RPMI8226 (cell line): ENCODE measurements around the gene FHOD3.

Experiments
- DNase-seq: peaks from one replicate; pipeline ENCODE4 v3.0.0-alpha.2; 2015

The FHOD3 gene

DNA sequence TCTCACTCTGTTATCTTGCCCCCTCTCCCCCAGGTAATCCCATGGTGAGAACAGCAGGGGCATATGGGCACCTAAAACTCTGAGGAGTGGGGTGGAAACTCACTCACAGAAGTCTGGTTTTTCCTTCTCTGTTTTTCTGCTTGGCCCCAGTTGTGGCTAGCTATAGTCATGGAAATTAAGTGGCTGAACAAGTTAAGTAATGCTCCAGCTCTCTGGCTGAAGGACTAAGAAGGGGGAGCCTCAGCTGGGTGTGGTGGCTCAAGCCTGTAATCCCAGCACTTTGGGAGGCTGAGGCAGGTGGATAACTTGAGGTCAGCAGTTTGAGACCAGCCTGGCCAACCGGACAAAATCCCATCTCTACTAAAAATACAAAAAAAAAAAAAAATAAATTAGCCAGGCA is 270.3 kb downstream of the FHOD3 start:
- DNase-seq: no peak

GRCh38 chr18:36568487-36568886 is 271.0 kb downstream of the FHOD3 start:
- DNase-seq: no peak

DNA sequence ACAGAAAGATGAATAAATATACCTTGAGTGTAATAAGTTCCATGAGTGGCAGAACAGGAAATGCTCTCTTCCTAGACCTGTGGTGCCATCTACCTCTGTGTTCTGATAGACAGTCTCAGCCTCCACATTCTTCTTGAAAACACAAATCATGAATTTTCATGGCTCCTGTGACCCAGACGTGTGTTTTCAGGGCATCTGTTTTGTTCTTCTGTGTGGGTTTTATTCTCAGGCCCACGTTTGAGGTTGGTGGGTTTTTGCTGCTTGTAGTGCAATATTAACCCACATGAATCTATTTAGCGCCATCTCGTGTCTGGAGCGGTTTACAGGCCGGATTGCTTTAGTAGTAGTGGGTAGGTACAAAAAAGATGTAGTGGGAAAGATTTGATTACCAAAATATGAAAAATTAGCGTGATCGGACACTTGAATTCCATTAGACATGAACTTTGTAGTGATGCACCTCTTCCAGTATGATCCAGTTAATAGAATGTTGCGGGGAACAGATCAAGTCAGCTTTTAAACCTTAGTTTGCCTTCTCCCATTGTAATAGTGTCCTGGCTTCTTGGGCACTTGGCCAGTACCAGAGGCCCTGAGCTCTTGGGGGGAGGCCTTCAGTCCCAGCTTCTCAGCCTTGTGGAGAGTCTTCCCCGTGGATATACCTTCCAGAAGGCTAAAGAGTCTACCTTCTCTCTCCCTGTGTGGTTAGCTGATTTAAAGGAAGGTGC is 274.8 kb downstream of the FHOD3 start:
- DNase-seq: peak; percentile 52

DNA sequence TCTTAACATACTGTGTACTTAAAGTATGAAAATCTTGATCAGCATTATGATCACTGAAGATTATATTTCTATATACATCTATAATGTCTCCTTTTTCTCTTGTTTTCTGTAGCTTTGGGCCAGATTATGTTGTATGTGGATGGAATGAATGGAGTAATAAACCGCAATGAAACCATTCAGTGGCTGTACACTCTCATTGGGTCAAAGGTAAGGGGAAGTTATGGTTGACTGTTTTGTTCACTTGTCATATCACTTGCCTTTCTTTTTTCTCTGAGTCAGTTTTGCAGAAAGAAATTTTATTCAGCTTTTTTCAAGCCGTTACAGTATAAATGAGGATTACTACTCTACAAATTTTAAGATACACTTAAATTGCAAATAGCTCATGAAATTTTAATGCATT is 278.8 kb downstream of the FHOD3 start:
- DNase-seq: no peak

GRCh38 chr18:36578871-36579710 is 281.6 kb downstream of the FHOD3 start:
- no peak for DNase-seq

- no peak for DNase-seq
Measured at GRCh38 chr18:36580266-36580665, 282.8 kb downstream of the FHOD3 start.

- no peak for DNase-seq
Measured at GRCh38 chr18:36580874-36581750, 283.6 kb downstream of the FHOD3 start.

GRCh38 chr18:36582988-36583745 is 285.7 kb downstream of the FHOD3 start:
- DNase-seq: no peak

- DNase-seq: no peak
Measured at GRCh38 chr18:36589857-36590543, 292.5 kb downstream of the FHOD3 start.

DNA sequence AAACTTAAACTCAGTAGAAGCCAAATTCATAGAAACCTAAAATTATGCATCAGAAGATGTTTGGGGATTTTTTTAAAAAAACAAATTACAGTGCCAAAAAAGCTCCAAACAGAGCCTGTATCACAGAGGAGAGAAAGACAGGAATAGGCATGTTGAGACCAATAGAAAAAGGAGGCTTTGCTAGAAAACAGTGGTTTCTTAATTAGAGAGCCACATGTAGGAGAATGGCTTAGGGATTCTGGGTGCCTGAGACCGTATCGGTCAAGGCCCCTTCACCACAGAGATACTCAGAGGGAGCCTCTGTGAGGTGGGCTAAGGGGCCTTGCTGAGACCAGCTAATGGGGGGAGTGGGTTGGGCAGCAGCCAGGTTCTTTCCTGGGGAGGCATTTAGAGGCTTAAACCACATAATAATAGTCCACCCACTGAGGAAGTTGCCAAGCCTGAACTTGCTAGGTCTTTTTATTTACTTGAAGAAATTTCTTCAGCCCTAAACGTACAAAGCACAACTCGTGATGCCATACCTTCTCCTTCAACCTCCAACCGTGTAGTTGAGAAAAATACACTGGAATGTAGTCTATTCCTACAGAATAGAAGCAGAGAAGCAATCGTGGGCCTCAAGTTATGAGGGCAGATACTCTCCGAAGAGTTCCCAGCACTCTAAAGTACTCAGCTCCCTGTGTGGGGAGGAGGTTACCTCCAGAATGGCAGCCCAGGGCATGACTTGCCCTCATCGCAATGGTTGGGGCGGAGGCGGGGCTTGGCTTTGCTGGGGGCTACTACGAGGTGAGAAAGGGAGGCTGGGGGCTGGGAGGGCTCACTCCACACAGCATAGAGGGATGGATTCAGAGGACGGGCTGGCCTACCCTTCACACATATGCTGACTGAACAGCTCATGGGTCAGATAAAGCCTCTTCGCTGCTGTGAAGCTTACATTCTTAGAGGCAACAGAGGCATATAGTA is 293.4 kb downstream of the FHOD3 start:
- no peak for DNase-seq

DNA sequence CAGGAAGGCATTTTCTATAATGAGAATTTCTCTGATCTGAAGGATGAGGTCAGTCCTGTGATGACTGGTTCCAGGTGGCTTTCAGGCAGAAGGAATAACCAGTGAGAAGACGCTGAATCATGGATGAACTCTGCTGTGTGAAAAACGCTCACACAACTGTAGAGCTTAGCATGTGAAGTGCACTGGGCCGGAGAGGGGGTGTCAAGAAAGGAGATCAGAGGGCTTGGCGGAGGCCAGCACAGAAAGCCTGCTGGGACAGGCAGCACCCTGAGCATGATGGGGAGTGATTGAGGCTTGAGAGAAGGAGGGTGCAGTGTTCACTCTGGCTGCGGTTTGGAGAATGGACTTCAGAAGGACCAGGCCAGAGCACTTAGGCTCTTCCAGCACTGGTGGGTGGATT is 294.8 kb downstream of the FHOD3 start:
- no peak for DNase-seq

DNA sequence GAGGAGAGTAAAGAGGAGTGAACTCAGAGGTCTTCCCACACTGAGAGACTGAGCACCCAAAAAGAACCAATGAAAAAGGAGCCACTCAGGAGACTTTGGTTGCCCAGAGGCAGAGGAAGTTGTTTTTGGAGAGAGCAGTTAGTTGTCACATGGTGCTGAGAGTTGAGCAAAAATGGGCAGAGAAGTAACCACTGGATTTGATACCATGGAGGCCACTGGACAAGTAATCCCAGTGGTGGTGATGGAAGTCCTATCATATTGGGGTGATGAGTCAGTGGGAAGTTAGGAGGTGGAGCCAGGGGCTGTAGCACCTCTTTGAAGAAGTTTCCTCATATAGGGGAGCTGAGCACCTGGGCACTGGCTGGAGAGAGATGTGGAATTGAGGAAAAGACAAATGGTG is 295.5 kb downstream of the FHOD3 start:
- DNase-seq: no peak

DNA sequence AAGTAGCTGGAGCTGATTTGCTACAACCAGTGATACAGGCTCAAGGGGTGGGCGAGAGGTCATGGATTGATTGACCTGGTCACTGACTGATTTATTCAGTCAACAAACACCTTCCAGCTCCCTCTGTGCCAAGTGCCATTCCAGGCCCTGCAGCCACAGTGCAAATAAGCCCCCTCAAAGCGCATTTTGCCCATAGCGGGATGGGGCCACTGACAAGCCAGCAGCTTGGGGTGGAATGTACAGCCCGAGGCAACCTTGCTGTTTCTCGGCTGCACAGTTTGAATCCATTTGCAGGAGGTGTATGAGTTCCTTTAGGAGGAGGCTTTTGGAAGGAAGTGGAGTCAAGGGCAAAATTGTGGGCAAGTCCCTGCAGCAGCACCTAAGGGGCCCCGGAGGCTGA is 296.1 kb downstream of the FHOD3 start:
- no peak for DNase-seq

GRCh38 chr18:36594621-36595020 is 297.1 kb downstream of the FHOD3 start:
- no peak for DNase-seq

DNA sequence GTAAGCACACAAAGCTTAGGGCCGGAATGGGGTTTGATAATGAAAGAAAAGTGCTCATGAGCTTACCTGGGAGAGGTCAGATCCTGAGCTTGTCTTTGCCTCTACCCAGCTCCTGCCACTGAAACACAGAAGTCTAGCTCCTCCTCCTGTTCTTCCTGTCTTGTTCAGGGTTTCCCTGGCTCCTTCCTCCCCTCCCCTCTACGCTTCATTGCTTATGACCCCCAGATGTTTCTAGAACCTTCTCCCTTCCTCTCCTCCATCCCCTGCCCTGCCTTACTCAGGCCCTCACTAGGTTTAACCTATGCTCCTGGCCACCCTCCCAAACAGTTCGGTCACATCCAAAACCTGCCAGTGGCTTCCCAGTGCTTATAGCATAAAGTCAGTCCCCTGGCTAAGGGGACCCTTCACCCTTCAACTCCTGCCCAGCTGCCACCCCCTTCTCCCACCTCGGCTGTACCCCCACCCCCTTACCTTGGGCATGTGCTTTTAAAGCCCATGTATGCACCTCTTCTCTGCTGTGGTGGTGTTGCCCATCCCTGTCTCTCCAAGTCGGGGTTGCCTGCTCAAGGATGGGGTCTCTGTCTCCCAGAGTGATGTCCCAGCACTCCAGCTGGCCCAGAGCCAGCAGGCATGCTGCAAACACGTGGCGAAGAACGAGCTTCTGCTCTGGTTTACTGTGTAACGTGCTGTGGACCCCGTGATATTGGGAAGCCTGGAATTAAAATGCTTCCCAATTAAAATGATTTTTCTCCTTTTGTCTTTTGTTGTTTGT is 297.7 kb downstream of the FHOD3 start:
- DNase-seq: no peak

- DNase-seq: no peak
Measured at GRCh38 chr18:36595818-36596215, 298.3 kb downstream of the FHOD3 start.

DNA sequence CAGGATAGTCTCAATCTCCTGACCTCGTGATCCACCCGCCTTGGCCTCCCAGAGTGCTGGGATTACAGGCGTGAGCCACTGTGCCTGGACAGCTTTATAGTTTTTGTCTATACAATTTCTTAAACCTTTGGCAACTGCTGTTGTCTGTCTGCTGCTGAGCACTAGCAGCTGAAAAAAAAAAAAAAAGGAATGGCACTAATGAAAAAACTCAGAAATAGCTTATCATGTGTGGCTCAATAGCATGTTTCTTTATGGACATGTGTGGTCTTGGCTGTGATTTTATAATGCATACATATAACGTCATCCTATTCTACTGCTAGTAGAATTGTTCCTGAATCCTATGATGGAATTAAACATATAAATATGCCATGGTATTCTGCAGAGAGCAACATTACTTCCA is 300.1 kb downstream of the FHOD3 start:
- no peak for DNase-seq

GRCh38 chr18:36600548-36600947 is 303.0 kb downstream of the FHOD3 start:
- no peak for DNase-seq

- no peak for DNase-seq
Measured at GRCh38 chr18:36601316-36601715, 303.8 kb downstream of the FHOD3 start.

DNA sequence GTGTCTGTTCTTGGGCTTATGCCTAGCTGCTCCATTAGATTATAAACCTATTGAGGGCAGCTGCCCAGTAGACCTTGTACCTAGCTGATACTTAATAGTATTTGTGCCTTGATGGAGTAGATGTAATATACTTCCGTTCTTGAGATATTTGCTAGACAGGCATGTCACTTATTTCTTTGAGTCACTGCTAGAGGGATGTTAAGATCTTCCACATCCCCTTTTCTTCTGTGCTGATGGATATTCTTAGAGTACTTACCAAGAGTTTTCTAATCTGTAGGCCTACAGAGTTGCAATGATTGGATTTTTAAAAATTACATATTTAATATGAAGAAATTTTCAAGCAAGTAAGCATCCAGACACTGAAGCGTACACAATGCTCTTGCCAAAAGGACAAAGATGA is 304.6 kb downstream of the FHOD3 start:
- DNase-seq: no peak
